ENCODE data around the gene NSL1.

Gene NSL1

GRCh38 chr1:212683357-212683722 lies 108.2 kb downstream of the NSL1 start:
- no peak for DNase-seq

GRCh38 chr1:212680680-212681389 lies 110.7 kb downstream of the NSL1 start:
- DNase-seq, result no peak

DNA sequence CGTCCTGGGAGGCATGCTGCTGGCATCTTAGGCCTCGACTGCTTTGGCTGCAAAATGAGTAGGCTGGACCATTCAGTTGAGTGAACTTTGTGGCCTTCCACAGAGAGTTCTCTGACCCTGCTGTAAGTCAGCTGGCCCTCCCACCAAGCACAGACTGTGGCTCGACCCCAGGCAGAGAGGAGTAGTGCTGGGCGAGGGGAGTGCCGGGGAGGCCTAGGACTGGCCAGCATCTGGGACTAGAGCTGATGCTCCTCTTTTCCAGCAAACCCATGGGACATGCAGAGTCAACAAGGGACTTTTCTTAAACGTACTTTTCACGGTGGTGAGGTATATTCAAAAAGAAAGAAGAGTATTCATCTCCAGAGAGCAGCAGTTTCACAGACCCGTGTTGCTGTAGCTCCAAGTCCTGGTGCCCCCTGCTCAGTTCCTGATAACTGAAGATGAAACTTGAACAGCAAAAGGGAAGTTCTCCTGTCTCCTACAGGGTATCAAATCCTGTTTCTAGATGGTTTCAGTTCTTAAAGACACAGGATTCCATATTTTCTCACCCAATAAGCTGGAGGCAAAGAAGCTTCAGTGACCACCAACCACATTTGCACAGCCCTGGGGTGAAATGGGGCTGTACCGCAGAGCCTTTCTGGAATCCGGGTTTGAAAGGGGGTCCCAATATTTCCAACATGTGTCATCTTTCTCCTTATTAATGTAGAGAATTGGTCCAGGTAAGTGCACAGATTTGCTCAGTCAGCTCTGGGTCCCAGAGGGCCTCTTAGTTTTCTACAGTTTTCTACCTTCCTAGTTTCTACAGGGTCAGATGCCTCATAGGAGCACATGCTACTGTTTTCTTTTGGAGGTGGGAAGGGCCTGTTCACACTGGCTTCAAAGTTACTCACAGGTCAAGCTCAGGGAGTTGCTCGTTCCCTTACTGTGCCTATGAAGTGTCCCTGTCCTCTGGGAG lies 112.8 kb downstream of the NSL1 start:
- no peak for DNase-seq

DNA sequence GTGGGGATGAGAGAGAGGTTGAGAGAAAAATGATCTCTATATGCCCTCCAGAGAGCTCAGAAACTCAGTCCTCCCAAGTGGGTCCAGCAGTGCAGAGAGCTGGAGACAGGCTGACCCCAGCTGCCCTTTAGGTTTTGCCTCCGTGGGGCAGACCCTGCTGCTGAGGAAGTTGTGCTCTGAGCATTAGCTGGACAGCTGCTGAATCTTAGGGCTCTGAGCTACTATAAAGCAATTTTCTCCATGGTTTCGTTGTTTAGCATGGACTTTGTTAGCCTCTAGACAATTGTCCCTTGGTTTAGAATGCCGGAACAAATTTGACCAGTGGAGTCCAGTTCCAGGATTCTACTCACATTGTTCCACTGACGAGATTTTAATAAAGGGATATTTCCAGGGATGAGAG lies 114.0 kb downstream of the NSL1 start:
- DNase-seq, result no peak

- no peak for DNase-seq
These were observed 114.4 kb downstream of the NSL1 start for GRCh38 chr1:212677136-212677535.

Data from EL (cell line).